PFSK-1 (cell line): ENCODE measurements around the gene RERE.

Experiments
- FOXP2 ChIP-seq: optimal IDR thresholded peaks from 2 replicates; pipeline ENCODE3; 2011; ENCODE audit warnings: borderline replicate concordance, control low read depth, inconsistent platforms; ENCODE audit not compliant: insufficient read depth; ENCODE audit errors: extremely low read length, extremely low read depth
- POLR2AphosphoS5 ChIP-seq: IDR thresholded peaks from 2 replicates; pipeline ENCODE4 v1.6.1; 2012; ENCODE audit warnings: low read depth, mild to moderate bottlenecking, control low read depth, low read length, moderate library complexity
- REST ChIP-seq, 2 experiments: IDR thresholded peaks; 2 replicates each; pipeline versions ENCODE4 v1.6.1 to v1.8.0; 2011 to 2012; ENCODE audit warnings: low read depth in 2 of 2, low read length in 2 of 2, control low read depth in 1 of 2, inconsistent platforms in 1 of 2, mild to moderate bottlenecking in 1 of 2, moderate library complexity in 1 of 2; ENCODE audit not compliant: insufficient read depth in 1 of 2
- SIN3A ChIP-seq: IDR thresholded peaks from 2 replicates; pipeline ENCODE4 v1.6.1; 2012; ENCODE audit warnings: mild to moderate bottlenecking, low read length, moderate library complexity, borderline replicate concordance; ENCODE audit not compliant: insufficient read depth
- TAF1 ChIP-seq: IDR thresholded peaks from 2 replicates; pipeline ENCODE4 v1.6.1; 2012; ENCODE audit warnings: low read length, control low read depth, borderline replicate concordance; ENCODE audit not compliant: insufficient read depth

RERE gene

DNA sequence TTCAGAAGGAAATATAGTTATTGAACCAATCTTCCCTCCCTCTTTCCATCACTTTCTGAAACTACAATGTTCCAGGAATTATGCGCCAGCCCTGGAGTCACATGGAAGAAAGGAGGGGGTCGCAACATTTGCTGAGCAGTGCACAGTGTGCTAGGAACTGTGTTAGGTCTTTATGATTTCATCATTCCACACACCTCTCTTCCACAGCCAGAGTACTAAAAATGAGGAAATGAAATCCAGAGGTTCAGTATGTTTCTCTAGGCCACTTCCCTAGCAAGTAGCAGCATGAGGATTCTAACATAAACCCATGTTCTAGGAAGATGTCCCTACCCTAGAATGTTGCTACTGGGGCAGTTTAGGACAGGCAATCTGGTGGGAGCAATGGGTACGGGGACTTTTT lies 341.4 kb downstream of the RERE start:
- no peak for TF ChIP-seq SIN3A
- TF ChIP-seq REST (IDR thresholded peaks at IDR 0.05; ENCODE audit: insufficient read depth in 1 of 2, low read depth in 2 of 2, low read length in 2 of 2), result no peak
- no peak for TF ChIP-seq TAF1
- no peak for TF ChIP-seq POLR2AphosphoS5
- TF ChIP-seq FOXP2, result no peak

- TF ChIP-seq POLR2AphosphoS5 (no peak), SIN3A (no peak), FOXP2 (no peak), TAF1 (no peak), REST (IDR thresholded peaks at IDR 0.05; ENCODE audit: insufficient read depth in 1 of 2, low read depth in 2 of 2, low read length in 2 of 2) (no peak)
Measured at GRCh38 chr1:8474369-8474768, 343.1 kb downstream of the RERE start.

DNA sequence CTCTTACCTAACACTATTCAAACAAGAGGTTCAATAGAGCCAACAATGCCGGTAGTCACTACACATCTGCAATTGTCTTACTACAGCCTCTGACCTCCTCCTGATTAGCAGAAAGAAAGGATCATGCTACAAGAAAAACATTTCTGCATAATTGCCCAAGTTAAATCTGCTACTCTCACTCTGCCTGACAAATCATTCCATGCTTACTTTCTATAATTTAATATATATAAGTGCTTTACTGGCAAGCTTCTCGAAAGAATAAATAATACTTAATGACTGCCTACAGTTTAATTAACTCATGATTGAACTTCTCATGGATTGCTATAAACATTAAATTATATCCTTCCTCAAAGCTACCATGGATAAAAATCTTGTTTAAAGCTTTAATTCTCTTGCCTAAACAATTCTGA lies 343.5 kb downstream of the RERE start:
- TF ChIP-seq FOXP2 (no peak), SIN3A (no peak), REST (IDR thresholded peaks at IDR 0.05; ENCODE audit: insufficient read depth in 1 of 2, low read depth in 2 of 2, low read length in 2 of 2) (no peak)

DNA sequence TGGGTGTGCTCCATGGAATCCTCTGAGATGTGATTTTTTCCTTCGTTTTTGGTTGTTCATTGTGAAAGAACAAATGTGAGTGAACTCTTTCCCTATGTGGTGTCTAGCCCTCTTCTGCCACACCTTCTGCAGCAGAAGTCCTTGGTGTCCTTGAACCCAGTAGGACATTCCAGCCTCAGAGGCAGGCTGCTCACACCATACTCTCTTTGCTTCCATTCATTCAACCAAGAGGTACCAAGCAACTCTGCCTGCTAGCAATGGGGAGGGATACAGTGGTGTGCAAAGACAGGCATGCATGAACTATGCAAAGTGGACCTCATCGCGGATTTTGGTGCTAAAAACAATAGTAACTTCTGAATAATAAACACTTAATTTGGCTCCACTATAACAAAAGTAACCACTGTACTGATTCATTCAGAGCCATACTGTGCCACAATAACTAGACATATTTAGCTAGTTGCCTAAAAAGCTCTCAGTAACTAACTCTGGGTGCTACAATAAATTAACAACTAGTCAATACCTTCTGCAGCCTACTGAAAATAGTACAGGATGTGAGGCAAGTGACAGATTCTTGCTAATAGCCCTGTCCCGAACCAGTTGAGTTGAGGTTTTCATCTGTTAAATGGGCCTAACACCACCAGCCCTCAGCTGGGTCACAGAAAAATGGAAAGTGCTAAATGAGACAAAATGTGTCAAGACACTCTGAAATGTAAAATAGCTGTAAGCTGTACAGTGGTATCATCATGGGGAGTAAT lies 344.1 kb downstream of the RERE start:
- TF ChIP-seq SIN3A (no peak), FOXP2 (no peak)

DNA sequence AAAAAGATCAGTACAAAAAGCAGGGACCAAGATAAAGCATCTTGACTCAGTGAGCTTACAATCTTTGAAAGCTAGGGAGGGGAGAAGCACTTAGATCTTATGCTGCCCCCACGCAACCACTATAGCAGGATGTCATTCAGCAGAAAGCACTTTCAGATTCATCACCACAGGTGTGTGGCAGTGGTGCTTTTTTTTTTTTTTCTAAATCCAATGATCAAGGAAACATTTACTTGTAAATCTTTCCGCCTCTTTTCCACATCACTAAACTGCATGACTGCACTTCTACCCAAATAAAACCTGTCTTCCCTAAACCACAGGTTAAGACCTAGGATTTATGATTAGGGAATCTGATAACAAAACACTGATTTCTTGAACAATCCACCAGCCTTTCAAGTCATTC lies 344.8 kb downstream of the RERE start:
- TF ChIP-seq SIN3A, result no peak
- TF ChIP-seq TAF1, result no peak
- no peak for TF ChIP-seq FOXP2
- no peak for TF ChIP-seq REST (IDR thresholded peaks at IDR 0.05; ENCODE audit: insufficient read depth in 1 of 2, low read depth in 2 of 2, low read length in 2 of 2)
- TF ChIP-seq POLR2AphosphoS5, result no peak
